NCI-H2081 treated with DMSO at 0.1 percent for 48 hours (cell line): Measurements from ENCODE around the gene TMC1.
A peak's percentile ranks its signal among the peaks of the same experiment; 100 is the strongest.

ENCODE experiments used
- DNase-seq: peaks from one replicate; lab custom pipeline; 2025; lab: John Stamatoyannopoulos, UW

Gene TMC1

DNA sequence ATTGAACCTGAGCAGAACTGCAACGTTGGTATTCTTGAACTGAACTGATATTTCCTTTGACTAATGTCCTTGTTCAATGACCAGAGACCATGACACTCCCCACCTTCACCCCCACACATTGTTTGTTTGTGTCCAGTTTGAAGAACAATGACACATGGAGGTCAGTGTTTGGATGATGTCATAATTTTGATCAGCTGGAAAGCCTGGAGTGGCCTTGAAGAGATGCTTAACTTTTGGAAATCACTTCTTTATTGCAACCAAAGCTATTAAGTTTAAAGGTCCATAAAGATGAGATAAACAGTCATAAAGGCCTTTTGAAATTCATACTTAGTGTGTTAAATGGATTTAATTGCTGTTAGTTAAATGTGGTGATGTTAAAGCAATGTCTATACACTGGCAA lies 92.7 kb downstream of the TMC1 start:
- DNase-seq = no peak

DNA sequence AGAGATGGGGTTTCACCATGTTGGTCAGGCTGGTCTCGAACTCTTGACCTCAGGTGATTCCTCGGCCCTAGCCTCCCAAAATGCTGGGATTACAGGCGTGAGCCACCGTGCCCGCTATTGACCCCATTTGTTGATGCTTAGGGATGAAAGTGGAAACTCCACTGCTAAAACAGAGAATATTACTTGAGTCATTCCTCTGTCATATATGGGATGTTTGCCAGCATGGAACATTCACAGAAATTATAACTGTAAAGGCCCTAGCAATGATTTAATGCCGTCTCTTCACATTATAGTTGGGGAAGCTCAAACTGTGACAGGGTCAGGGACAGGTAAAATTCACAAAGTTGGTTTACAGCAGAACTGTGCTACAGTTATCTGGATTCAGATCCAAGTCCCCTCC lies 94.5 kb downstream of the TMC1 start:
- DNase-seq = no peak

DNA sequence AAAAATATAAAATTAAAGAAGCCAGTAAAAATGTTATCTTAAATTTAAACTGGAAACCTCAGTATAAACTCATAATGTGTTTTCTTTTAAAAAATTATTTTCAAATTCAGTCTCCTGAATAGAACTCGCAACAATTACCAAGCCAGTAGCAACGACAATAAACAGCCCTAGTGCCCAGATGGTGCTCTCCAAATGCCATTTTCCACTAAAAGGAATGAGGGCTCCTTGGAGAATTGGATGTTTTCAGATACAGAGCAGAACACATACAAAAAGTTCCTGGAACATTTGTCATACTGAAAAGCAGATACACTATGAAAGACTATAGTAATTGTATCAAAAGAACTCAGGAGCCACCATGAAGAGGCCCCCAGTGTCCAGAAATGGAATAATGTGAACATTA lies 97.4 kb downstream of the TMC1 start:
- no peak for DNase-seq

DNA sequence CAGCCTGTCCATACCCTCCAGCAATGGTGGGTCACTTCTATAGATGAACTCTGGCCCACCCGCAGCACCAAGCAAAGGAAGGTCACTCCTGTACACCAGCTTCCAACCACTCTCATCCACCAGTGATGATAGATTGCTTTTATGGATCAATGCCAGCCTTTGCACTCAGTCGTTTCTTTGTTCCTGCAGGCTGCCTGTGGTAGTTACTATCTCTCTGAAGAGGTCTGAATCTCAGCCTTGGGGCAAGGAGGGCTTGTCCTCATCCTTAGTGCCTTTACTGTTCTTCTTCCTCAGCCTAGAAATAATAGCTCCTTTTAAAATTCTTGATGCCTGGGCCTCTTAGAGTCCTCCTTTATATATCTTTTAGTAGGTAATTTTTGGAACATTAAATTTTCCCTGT lies 100.8 kb downstream of the TMC1 start:
- DNase-seq = no peak

DNA sequence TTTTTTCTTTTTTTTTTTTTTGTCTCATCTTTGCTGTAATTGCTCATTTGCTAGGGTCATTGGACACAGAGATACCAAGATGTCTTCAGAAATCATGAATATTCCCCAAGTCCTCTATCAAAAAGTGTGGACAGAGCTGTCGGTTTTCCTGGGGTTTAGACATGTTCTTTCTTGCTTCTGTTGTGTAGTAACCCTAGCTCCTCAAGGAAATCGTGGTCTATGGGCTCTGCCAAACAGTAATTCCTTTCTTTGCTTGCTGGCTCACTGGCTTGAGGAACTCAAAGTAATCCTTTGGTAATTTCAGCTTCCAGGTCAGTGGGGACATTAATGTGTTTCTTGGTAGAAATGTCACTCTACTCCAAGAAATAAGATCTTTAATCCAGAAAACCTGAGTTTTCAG lies 101.7 kb downstream of the TMC1 start:
- DNase-seq = no peak

- DNase-seq = no peak
Measured at GRCh38 chr9:72627147-72627546, 105.7 kb downstream of the TMC1 start.

- DNase-seq = no peak
Measured at GRCh38 chr9:72627956-72628540, 106.6 kb downstream of the TMC1 start.

DNA sequence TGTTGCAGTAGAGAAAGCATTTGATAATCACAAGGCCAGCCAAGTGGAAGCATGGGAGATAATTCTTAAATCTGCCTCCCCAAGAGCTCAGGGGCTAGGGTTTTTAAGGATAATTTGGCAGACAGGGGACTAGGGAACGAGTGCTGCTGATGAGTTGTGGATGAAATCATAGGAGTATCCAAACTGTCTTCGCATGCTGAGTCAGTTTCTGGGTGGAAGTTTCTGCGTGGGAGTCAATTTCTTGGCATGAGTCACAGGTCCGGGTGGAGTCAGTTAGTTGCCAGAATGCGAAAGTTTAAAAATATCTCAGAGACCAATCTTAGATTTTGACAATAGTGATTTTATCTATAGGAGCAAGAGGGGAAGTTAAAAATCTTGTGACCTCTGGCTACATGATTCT lies 112.6 kb downstream of the TMC1 start:
- no peak for DNase-seq

DNA sequence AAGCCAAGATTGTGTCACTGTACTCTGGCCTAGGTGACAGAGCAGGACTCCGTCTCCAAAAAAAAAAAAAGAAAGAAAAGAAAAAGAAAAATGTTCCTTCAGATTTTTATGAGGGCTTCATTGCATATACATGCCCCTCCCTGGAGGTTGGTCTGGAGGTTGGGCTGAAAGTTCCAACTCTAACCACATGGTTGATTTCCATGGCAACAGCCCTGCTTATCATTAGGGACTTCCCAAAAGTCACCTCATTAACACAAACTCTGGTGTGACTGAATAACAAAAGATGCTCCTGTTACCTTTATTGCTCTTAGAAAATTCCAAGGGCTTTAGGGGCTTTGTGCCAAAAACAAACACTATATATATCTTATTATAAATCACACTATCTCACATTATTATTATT lies 113.8 kb downstream of the TMC1 start:
- no peak for DNase-seq

- no peak for DNase-seq
Measured at GRCh38 chr9:72636621-72637020, 115.2 kb downstream of the TMC1 start.

GRCh38 chr9:72643651-72644050 lies 122.2 kb downstream of the TMC1 start:
- DNase-seq = no peak

DNA sequence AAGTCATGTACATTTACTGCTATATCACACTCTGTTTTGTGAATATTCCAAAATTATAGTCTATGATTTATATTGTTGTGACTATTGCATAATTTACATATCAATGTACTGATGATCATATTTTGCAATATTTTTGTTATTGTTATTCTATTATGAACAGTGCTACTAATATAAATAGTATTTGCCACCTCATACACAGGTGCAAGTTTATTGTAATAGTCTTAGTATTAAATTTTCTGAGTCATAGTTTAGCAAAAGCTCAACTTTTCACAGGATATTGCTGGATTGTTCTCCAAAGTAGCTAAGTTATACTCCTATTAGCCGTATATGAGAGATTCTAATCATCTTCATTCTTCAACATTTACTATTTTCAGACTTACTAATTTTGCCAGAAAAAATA lies 124.7 kb downstream of the TMC1 start:
- DNase-seq = no peak

DNA sequence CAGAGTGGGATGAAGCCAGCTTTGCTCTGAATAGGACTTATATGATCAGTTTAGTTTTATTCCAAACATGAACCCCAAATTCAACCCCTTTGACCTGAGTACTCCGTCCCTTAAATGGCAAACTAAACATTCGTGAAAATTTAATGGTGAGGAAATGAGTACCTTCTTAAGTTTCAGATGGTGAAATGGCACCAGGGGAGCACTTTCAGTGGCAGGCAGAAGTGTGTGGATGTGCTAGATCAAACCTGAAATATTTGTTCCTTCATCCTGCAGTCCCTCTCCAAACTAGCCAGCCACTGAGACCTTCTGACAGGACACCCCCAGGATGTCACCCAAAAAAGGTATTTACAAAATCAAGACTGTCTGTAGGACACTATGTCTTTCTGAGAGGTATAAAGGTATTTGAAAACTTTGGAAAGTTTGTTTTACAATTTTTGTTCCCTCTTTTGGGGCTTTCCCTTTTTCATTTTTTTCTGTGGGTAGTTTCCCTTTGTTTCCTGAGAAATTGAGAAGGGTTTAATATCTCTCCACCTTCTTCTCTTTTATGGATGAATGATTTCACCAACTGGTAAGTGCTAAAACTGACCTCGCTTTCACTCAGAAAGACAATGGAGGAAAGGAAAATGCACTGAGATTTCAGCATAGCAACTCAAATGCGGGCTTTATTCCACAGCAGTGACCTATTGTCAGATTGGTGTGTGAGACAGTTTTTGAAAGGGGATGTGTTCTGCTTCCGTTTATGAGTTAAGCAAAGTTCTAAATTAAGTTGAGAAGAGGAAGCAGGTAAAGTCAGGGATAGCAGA lies 127.1 kb downstream of the TMC1 start:
- no peak for DNase-seq

GRCh38 chr9:72649127-72649442 lies 127.7 kb downstream of the TMC1 start:
- no peak for DNase-seq

- DNase-seq = no peak
Measured at GRCh38 chr9:72650206-72650605, 128.8 kb downstream of the TMC1 start.

GRCh38 chr9:72656021-72656420 lies 134.6 kb downstream of the TMC1 start:
- no peak for DNase-seq

- no peak for DNase-seq
Measured at GRCh38 chr9:72657023-72657422, 135.6 kb downstream of the TMC1 start.

DNA sequence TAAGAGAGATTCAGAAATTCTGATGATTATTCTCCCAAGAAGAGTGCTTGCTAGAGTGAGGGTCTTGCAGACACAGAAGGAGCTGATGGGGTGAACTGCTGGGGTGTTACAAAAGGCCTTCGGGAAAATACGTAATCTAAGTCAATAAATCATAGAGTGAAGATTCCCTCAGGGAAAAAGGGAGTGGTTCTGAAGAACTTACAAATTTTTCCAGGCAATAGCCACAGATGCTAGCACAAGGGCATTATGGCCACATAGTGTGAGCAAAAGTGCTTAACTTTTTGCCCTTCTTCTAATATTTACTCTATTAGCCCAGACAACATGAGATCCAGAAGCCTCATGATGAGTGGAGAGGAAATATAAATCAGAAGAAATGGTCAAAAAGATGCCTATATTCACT lies 137.3 kb downstream of the TMC1 start:
- no peak for DNase-seq

GRCh38 chr9:72661401-72662135 lies 140.2 kb downstream of the TMC1 start:
- DNase-seq = no peak

- DNase-seq = no peak
Measured at GRCh38 chr9:72665421-72665820, 144.0 kb downstream of the TMC1 start.

DNA sequence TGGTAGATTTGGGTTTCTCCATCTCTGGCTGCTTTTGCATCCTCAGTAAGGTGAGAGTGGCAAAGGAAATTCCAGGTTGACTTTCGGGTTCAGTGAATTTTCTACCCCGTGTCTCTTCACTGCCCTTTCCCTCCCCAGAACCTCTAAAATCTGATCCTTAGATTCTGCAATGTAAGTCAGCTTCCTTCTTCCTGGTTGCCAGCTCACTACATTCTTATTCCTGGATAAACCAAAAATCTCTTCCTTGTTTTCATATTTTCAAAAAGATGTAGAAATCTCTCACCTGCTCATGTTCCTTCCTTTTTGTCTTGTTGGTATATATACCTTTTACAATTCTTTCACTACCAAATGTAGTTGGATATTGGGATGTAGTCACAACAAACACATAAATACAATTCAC lies 145.8 kb downstream of the TMC1 start:
- DNase-seq = no peak

DNA sequence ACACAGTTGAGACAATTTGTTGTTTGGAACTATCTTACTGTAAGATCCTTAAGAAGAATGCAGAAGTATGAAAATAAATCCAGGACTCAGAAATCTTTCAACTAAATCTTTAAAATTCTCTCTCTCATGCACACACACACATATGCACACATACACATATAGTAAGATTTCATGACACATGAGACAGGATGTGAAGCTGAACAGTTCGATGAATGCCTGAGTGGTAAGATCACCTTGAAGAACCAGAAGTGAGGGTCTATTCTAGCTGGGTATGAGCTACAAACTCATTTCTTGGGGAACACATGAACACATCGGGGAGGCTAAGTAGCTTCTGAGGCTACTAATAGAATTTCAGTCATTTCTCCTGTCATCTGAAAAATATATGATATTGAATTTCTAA lies 153.6 kb downstream of the TMC1 start:
- DNase-seq = no peak

GRCh38 chr9:72675586-72675985 lies 154.2 kb downstream of the TMC1 start:
- DNase-seq = peak; percentile 16
